Heart right ventricle (tissue), 16 donors: ENCODE results near the gene CHN2. TPM values are rescaled to one million over a fixed set of nuclear protein-coding genes. Genes with fewer than 3 reads are reported as not detected.

ENCODE experiments used
- ATAC-seq, 8 donors: fragments of 200-7000 bp; cut with Tn5 transposase; one replicate each; pipeline ENCODE4 v1.9.1; 2020; ENCODE audit warnings: mild to moderate bottlenecking in 8 of 8, moderate library complexity in 8 of 8, moderate number of reproducible peaks in 1 of 8
- DNase-seq, 2 donors: peaks; one replicate each; pipeline ENCODE4 v3.0.0-alpha.2; 2020
- H3K27ac ChIP-seq, 10 donors: fragments of 200-600 bp; sonication (generic) in 2 of 10; one replicate each; pipeline versions ENCODE4 v1.5.0 to v1.8.0; 2020 to 2022; ENCODE audit warnings: mild to moderate bottlenecking in 3 of 10
- H3K27me3 ChIP-seq, 7 donors: fragments of 200-600 bp; one replicate each; pipeline ENCODE4 v1.8.0; 2021 to 2022; ENCODE audit warnings: mild to moderate bottlenecking in 2 of 7
- H3K36me3 ChIP-seq, 9 donors: fragments of 200-600 bp; sonication (generic) in 1 of 9; one replicate each; pipeline versions ENCODE4 v1.5.0 to v1.8.0; 2020 to 2022; ENCODE audit warnings: mild to moderate bottlenecking in 2 of 9
- H3K4me1 ChIP-seq, 9 donors: fragments of 200-600 bp; sonication (generic) in 1 of 9; one replicate each; pipeline versions ENCODE4 v1.5.0 to v1.8.0; 2020 to 2022; ENCODE audit warnings: mild to moderate bottlenecking in 4 of 9
- H3K4me3 ChIP-seq, 10 donors: fragments of 200-600 bp; sonication (generic) in 2 of 10; one replicate each; pipeline versions ENCODE4 v1.5.0 to v1.8.0; 2020 to 2022; ENCODE audit warnings: mild to moderate bottlenecking in 7 of 10, moderate library complexity in 2 of 10
- H3K9me3 ChIP-seq, 11 donors: fragments of 200-600 bp in 10 of 11; sonication (generic) in 2 of 11; one replicate each; pipeline versions ENCODE4 v1.5.0 to v1.8.0; 2013 to 2022; ENCODE audit warnings: mild to moderate bottlenecking in 2 of 11, control low read depth in 1 of 11, moderate library complexity in 1 of 11
- WGBS, 2 donors: extraction: QIAGEN DNeasy Blood & Tissue Kit; methylation state at CpG; one replicate each; pipeline ENCODE4 v1.1.7; 2013; ENCODE audit warnings: inconsistent platforms in 1 of 2; 5-methylcytosine and 5-hydroxymethylcytosine counted together
- intact Hi-C, 10 donors: fragments of 100-400 bp; cut with DNase I; formaldehyde crosslinking; loops; one replicate each; pipeline versions ENCODE4 v1.11.1 to v1.14.2; 2022
- polyA plus RNA-seq, 2 donors: library from polyadenylated mRNA; stranded (reverse); fragments of 200-250 nt; gene quantifications; one replicate each; pipeline ENCODE4 v1.2.3, GENCODE V29; 2013
- total RNA-seq, 10 donors: library from RNA; stranded (reverse); fragmentation: NEBNext Ultra II Directional in 3 of 10; extraction: Animal tissue kit (Norgen Biotek cat#: 25700) in 3 of 10; gene quantifications; one replicate each; pipeline versions ENCODE4 v1.2.1 to v1.2.4, GENCODE V29; 2021 to 2023
- TF ChIP-seq, protein P1 (sequence below), 9 donors: fragments of 200-600 bp; sonication (generic) in 2 of 9; IDR thresholded peaks; one replicate each; pipeline versions ENCODE4 v1.5.0 to v1.8.0; 2021 to 2022; ENCODE audit warnings: antibody characterized with exemption in 9 of 9, mild to moderate bottlenecking in 5 of 9, moderate library complexity in 1 of 9
- donor health status: Arrhythmogenic right ventricular cardiomyopathy.
- donor health status: ischemic (EF 13 %, LVEDD 7.1; RV severe dilation, severe dysfunction).
- donor health status: healthy with polysubstance abuse.
- donor health status: DM: no; HTN: yes; CAD: no.
- donor health status: DM: no; HTN: no; CAD: no.
- donor health status: ischemic (EF 25% LVEDD 6.9; RV normal size, moderate dysfunction).
- donor health status: ischemic (EF 25% LVEDD 5.7; RV mildly dilated, moderate dysfunction).
- donor health status: healthy.
- donor health status: DM: yes; HTN: yes; CAD: no.
- donor health status: Ischemic cardiomyopathy.
- donor health status: ischemic (EF 35%, LVEDD 5.7; RV mildly dilated, moderate dysfunction).
- donor health status: nonischemic (EF 11% LVEDD 7.7; RV severe dilation, severe dysfunction).
- donor health status: DM: yes; HTN: yes; CAD: no.
- donor health status: PGD.
- donor health status: ischemic (EF 29% LVEDD 5.4; RV normal size, mild dysfunction).
- donor health status: nonischemic (EF 23%, LVEDD 6.1; RV moderate dilation, normal function).

The CHN2 gene
- total and polyA plus RNA-seq, 12 donors, result 5.9 to 54.9 (median 22.6) TPM

DNA sequence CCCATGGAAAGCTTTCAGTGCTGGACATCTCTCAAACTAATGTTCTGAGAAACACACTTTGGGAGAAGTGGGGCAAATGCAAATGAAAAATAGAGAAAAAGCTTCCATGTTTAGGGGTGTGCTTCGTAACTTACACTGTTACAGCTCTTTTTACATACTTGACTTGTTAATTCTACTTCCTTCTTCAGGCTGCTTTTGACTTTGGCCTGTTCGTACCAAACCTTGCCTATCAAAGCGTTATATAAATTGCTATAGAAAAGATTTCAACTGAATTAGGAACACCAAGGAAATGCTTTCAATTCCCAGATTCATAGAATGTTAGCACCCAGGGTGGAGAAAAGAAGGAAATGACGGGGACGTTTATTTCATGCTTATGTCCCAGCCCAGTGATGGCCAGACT is 228.3 kb downstream of the CHN2 start:
- ATAC-seq (no peak), DNase-seq (no peak)
- Histone ChIP-seq H3K4me1 (peaks cover 0 to 5% (median 0%) of the 10 kb centered on the region in 9 donors), H3K9me3 (no peaks in the 10 kb centered on the region), H3K27ac (no peak overlapping the region), H3K4me3 (no peak overlapping the region), H3K36me3 (no peaks in the 10 kb centered on the region), H3K27me3 (no peaks in the 10 kb centered on the region)
- intact Hi-C loops, result no loop called here
- TF ChIP-seq, protein P1, sequence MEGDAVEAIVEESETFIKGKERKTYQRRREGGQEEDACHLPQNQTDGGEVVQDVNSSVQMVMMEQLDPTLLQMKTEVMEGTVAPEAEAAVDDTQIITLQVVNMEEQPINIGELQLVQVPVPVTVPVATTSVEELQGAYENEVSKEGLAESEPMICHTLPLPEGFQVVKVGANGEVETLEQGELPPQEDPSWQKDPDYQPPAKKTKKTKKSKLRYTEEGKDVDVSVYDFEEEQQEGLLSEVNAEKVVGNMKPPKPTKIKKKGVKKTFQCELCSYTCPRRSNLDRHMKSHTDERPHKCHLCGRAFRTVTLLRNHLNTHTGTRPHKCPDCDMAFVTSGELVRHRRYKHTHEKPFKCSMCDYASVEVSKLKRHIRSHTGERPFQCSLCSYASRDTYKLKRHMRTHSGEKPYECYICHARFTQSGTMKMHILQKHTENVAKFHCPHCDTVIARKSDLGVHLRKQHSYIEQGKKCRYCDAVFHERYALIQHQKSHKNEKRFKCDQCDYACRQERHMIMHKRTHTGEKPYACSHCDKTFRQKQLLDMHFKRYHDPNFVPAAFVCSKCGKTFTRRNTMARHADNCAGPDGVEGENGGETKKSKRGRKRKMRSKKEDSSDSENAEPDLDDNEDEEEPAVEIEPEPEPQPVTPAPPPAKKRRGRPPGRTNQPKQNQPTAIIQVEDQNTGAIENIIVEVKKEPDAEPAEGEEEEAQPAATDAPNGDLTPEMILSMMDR (IDR thresholded peaks at IDR 0.05), result no peak
- WGBS, 2 donors, result 87 to 88% methylated on average over 5 of the region's 5 CpGs

DNA sequence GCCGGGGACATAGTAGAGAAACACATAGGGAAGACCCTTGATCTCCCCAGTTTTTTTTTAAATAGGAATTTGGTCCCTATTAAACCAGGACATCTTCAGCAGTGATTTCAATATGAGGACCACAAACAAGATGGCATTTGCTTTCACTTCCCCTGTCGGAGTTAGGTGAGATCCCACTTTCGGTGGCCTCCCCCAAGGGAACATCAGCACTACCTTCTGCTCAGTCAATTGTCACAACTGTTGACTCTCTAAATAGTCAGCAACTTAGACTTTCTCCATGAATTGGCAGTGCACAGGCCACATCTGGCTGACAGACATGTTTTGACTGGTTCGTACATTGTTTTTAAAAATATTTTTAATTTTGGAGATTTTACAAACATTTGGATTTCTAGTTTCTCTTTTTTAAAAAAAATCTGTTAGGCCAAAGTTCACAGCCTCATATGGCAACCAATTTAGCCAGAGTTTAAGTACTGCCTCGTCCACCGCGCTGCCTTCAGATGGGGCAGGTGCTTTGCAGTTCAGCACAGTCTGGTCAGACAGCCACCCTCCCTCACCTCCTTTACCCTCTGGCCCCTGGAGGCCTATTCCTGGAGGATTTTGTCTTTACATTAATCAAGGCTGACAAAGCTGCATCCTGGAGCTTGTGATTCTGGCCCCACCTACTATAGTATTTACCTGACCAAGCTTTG is 229.9 kb downstream of the CHN2 start:
- intact Hi-C loops, result no loop called here
- ATAC-seq, result no peak
- WGBS, 2 donors, result 80 to 83% methylated on average over 7 of the region's 7 CpGs

DNA sequence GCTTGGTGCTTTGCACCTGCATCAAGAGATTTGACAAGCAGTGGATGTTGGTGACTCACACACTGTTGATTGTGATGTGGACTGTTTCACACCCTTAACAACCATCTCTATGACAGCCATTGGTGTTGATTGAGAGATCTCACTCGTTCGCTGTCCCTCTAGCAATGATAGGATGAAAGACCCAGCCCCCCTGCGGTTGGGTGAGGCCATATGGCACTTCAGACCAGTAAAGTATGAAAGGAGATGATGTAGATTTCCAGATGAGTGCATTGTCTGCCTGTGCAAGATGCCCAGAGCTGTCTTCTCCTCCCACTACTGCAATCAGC is 230.4 kb downstream of the CHN2 start:
- TF ChIP-seq, protein P1 (IDR thresholded peaks at IDR 0.05), result no peak
- DNase-seq, result no peak
- peaks cover 0 to 5% (median 0%) of the 10 kb centered on the region in 9 donors for H3K4me1 ChIP-seq
- no peak overlapping the region for H3K27ac ChIP-seq
- no peaks in the 10 kb centered on the region for H3K9me3 ChIP-seq
- no peak for ATAC-seq
- intact Hi-C loops, result no loop called here
- no peaks in the 10 kb centered on the region for H3K36me3 ChIP-seq
- 77 to 90% methylated on average over 3 of the region's 3 CpGs for WGBS, 2 donors
- H3K27me3 ChIP-seq, result no peaks in the 10 kb centered on the region
- H3K4me3 ChIP-seq, result no peak overlapping the region

More for the DNA sequence above, 229.9 kb downstream of the CHN2 start:
- no peak overlapping the region for H3K4me3 ChIP-seq
- H3K27ac ChIP-seq, result no peak overlapping the region
- no peak for DNase-seq
- no peaks in the 10 kb centered on the region for H3K27me3 ChIP-seq
- H3K4me1 ChIP-seq, result peaks cover 0 to 5% (median 0%) of the 10 kb centered on the region in 9 donors
- no peaks in the 10 kb centered on the region for H3K9me3 ChIP-seq
- TF ChIP-seq, protein P1 (IDR thresholded peaks at IDR 0.05), result no peak
- no peaks in the 10 kb centered on the region for H3K36me3 ChIP-seq

DNA sequence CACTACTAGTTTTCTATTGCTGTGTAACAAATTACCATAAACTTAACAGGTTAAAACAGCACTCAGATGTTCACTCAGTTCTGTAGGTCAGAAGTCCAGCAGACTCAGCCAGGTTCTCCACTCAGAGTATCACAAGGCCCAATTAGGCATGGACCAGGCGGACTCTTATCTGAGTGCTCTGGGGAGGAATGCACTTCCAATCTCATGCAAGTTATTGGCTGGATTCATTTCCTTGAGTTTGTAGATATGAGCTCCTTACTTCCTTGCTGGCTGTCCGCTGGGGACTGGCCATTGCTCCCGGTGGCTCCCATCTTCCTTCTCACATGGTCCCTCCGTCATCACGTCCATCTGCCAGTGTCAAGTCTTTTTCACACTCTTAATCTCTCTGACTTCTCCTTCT is 232.0 kb downstream of the CHN2 start:
- TF ChIP-seq, protein P1 (IDR thresholded peaks at IDR 0.05), result no peak
- WGBS, 2 donors, result 72 to 73% methylated on average over 5 of the region's 5 CpGs
- intact Hi-C loops, result no loop called here

More for the DNA sequence above, 232.0 kb downstream of the CHN2 start:
- Histone ChIP-seq H3K4me3 (no peak overlapping the region), H3K4me1 (peaks cover 0 to 5% (median 0%) of the 10 kb centered on the region in 9 donors), H3K27me3 (no peaks in the 10 kb centered on the region), H3K27ac (no peak overlapping the region), H3K36me3 (no peaks in the 10 kb centered on the region), H3K9me3 (no peaks in the 10 kb centered on the region)
- DNase-seq, result no peak
- ATAC-seq, result peak in 1 of 8 donors; percentile 49
